Stimulated activated CD8-positive, alpha-beta memory T cell treated with anti-CD3 and anti-CD28 coated beads, Interleukin-15, amount 100 ng/mL, for 24 hours (primary cell): ENCODE results near the gene SULT1C2.
"Not testable (repeated sequence)": the region's sequence is repeated elsewhere in the genome, so short reads cannot be mapped to it uniquely, and the experiment has no call there.

Experiments
- DNase-seq: peaks from one replicate; pipeline ENCODE4 v3.0.0-alpha.2; 2020; ENCODE audit warnings: low read depth

The SULT1C2 gene

DNA sequence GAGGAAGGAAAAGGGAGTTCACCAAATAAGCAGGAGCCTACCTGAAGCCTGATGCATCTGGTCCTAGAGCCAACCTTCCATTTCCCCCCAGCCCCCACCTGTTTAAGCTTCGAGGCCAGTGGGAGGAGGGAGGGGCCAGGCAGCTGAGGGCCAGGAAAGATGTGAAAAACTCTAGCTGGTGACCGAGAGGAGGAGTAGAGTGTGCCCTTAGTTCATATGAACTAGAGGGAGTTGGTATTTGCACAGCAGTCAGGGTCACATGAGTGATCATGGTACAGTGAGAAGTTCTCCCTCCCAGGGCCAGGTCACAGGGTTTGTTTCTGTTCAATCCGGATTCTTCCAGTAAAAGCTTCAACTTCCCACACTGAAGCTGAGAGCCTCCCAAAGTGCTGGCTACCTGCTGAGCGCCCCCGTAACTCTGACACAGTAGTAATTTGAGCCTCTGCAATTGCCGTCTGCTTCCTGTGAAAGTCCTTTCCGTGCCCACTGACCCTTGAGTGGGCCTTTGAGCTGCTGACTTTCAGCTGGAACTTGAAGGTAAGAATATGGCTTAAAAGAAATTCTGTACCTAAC, at the start of gene SULT1C2:
TSS of gene SULT1C2 (plus strand) at position 362 of the 573 bp plus-strand sequence. CDS start 4,773 bp downstream, outside the sequence.
- DNase-seq: no peak

GRCh38 chr2:108239786-108240185, 48.9 kb upstream of the SULT1C2 start, which contains the start of gene SULT1C3:
Gene SULT1C3, plus strand, starts transcription at chr2:108239968. Its CDS starts 7,227 bp downstream, at chr2:108247195.
- no peak for DNase-seq

- no peak for DNase-seq
Observed at GRCh38 chr2:108240966-108241365, 47.7 kb upstream of the SULT1C2 start.

DNA sequence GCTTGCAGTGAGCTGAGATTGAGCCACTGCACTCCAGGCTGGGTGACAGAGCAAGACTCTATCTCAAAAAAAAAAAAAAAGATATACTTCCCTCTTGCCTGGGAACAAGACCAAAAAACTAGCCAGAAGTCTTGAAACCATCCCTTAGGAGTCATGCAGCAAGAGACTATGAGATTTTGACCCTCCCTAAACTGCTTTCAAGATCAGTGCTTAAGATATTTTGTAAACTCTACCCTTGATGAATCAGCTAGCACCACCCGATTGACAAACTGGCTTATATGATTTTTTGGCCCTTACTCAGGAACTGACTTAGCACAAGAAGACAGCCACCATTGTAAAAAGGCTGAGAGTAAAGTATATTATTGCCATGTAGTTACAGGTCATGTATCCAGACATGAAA, 45.1 kb upstream of the SULT1C2 start:
- DNase-seq: no peak

- DNase-seq: no peak
Observed at GRCh38 chr2:108244667-108245414, 43.9 kb upstream of the SULT1C2 start.

DNA sequence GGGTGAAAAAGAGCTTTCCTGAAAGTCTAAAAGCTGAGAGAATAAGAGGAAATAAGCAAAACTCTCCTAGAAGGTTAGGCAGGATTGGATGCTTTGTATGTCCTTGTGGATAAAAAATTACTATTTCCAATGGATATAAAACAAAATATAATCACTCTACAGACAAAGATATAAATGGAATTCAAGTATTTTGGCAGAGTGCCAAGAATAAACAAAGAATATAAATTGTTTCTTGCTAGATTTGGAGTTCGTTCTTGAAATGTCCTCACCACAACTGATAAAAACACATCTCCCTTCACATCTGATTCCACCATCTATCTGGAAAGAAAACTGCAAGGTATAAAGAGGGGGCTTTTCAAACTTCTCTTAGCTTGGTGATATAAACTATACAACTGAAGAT, 35.6 kb upstream of the SULT1C2 start:
- DNase-seq: no peak

DNA sequence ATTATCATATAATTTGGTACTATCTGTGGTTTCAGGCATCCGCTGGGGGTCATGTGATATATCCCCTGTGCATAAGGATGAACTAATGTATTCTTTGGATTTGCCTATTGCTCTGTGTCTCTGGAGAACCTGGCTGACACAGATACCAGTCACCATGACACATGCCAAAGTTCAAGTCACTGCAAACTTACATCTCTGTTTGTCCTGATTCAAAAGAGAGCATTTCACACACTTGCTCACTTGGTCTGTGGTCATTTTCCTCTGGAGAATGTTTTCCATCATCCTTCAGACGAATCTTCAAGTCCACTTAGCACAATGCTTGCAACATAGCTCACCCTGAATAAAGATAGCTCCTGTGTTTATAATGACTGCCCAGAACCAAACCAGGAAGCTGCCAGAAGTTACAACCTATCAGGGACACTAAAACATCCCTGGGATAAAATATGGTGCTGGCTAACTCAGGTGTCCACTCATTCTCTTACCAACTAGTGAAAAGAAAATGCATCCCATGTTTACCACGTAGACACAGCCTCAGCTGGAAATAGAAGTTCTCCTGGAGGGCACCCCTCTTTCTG, 30.9 kb upstream of the SULT1C2 start:
- DNase-seq: no peak

DNA sequence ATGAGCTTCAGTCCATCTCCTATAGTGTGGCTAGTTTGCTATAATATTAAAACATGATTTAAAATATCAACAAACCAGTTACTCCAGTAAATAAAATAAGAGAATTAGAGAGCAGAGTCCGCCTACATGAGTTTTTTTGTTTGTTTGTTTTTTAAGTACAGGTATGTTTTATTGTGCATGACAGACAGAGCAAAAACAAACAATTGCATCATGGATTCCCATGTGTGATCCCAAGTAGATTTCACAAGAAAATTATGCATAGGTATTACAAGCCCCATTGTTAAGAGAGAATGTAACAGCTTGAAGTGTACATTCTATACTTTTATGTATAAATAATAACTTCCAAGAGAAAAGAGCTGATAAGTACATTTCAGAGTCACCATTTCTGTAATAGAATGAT, 27.9 kb upstream of the SULT1C2 start:
- no peak for DNase-seq

DNA sequence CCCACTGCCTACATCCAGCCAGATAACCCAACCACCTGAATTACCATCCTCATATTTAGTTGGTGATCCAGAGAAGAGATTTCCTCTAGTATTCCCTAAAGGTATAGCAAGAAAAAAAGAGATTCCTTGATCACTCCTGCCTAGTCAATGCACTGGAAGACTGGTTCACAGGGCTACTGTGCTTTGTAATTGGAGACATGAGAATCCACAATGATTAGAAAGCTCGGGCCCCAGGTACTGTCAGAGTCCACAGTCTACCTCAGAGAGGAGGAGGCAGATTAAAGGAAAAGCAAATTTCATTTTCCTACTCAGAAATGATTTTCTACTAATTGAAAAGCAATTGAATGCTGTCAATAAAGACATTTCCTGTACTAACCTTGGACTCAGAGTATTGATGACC, 26.7 kb upstream of the SULT1C2 start:
- no peak for DNase-seq

GRCh38 chr2:108263401-108263800, 25.3 kb upstream of the SULT1C2 start:
- DNase-seq: no peak

DNA sequence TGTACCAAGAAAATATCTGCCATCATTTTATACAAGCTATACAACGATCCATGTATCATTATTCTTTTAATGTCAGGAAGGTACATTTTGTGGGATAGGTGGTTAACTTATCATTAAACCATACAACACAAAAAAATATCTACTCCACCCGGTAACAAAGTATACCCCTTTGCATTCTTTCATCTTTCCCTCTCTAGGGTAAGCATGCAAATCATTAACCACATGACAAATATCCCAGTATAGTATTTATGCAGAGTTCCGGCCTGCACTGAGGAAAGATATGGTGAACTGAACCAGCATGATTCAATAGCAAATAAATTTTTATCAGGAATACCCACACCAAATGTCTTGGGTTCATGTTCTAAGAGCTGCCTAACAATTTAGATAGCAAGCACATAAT, 22.5 kb upstream of the SULT1C2 start:
- no peak for DNase-seq

- no peak for DNase-seq
Observed at GRCh38 chr2:108267101-108267500, 21.6 kb upstream of the SULT1C2 start.

GRCh38 chr2:108268001-108268400, 20.7 kb upstream of the SULT1C2 start:
- no peak for DNase-seq

- no peak for DNase-seq
Observed at GRCh38 chr2:108270346-108270745, 18.3 kb upstream of the SULT1C2 start.

DNA sequence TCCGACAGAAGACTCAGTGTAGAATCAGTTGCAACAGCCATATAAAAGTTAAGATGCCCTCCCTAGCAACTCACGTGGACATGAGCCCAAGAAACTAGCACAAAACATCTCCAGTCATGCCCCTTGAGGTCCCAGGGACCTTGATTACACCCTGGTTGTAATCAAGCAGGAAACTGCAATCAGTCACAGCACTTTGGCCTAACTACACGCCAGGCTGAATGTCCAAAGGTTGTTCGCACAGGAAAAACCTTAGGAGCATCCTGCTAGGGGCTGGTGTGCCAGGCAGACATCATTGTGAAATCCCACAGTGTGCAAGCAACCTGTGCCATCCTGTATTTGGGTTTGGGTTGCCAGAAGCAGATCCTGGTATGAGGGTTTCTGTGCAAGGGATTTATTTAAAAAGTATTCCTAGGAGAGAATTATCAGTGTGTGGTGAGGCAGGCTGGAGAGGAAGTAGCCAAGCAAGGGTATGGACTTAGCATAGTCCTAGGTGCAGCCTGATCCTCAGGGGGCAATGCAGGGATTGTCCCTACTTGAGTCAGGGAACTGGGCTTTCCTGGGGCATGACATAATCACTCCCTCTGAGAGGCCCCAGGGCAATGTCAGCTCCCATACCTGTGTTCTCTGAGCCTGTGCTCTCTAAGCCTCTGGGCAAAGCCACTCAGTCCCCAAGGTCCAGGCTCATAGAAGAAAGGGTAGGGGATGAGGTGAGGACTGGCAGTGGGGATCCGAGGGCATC, 17.8 kb upstream of the SULT1C2 start:
- DNase-seq: no peak

- no peak for DNase-seq
Observed at GRCh38 chr2:108271691-108272253, 16.9 kb upstream of the SULT1C2 start.

DNA sequence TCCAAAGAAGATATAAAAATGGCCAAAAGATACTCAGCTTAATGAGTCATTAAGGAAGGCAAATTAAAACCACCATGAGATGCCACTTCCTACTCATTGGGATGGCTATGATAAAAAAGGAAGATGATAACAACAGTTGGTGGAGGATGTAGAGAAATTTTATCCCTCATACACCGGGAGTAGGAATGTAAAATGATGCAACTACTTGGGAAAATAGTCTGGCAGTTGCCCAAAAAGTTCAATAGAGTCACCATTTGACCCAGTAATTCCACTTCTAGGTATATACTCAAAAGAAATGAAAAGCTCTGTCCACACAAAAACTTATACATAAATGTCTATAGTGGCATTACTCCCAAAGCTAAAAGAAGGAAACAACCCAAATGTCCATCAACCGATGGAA, 10.1 kb upstream of the SULT1C2 start:
- DNase-seq: no peak

GRCh38 chr2:108279468-108279867, 9.2 kb upstream of the SULT1C2 start:
- no peak for DNase-seq

DNA sequence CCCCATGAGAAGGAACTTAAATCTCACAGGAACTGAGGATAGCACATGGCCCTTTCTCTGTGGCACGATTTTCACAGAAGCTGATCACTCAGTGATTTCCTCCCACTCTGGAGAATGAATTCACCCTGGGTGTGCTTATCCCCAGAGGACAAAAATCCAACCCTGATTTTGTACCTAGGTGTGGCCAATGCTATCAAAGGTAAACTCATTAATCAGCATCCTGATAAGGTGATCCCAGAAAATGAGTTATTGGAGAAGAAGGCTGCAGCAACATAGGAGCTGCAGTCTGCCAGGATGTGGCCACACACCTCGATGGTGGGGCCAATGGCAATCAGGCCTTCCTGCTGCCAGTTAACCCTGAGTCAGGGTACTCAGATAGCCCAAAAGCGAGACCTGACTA, 8.2 kb upstream of the SULT1C2 start:
- no peak for DNase-seq

DNA sequence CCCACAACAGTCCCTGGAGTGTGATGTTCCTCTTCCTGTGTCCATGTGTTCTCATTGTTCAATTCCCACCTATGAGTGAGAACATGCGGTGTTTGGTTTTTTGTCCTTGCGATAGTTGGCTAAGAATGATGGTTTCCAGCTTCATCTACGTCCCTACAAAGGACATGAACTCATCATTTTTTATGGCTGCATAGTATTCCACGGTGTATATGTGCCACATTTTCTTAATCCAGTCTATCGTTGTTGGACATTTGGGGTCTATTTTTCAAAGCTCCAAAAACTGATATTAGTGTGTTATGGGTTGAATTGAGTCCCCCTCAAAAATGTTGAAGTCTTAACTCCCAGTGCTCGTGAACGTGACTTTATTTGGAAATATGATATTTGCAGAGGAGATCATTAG, 4.1 kb upstream of the SULT1C2 start:
- DNase-seq: not testable (repeated sequence)

DNA sequence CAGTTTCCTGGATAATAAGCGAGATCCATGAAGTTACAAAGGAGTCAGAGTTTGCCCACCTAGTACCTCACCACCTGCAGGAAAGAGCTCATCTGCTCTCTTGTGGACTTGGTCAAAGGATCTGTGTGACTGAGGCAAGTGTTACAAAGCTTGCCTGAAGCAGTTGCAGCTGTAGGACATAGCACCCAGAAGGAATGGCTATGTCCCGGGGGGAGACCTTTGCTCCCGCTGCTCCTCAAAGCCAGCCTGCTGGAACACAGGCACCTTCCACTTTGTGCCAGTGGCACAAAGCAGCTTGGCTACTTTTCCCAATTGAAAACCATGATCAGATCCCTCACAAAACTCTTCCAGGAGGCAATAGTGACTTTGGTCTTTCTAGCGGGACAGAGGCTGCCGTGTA, 3.1 kb upstream of the SULT1C2 start:
- DNase-seq: no peak

DNA sequence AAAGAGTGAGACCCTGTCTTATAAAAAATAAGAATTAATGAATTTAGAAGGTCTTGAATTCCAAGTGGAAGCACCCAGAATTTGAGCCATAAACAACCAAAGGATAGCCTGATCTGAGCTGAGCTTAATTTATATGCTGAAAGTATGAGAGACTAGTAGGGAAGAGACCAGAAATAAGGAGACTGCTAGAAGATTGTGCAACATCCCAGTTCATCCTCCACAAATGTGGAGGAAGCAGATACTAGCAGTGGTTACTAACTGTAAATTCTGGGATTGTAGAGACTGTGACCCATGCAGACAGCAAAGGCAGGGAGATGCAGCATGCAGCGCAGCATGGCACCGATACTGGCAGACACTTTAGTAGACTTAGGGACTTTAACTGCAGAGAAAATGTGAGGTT, 1.5 kb upstream of the SULT1C2 start:
- DNase-seq: no peak
